ENCODE results near the gene KCNT2.

KCNT2 gene

GRCh38 chr1:196449460-196449859 lies 158.8 kb downstream of the KCNT2 start:
- DNase-seq (ENCODE audit: low read depth): no peak

- no peak for DNase-seq (ENCODE audit: low read depth)
Measured at GRCh38 chr1:196445775-196446174, 162.5 kb downstream of the KCNT2 start.

GRCh38 chr1:196444634-196445033 lies 163.6 kb downstream of the KCNT2 start:
- DNase-seq (ENCODE audit: low read depth): no peak

- DNase-seq (ENCODE audit: low read depth): no peak
Measured at GRCh38 chr1:196442366-196442765, 165.9 kb downstream of the KCNT2 start.

GRCh38 chr1:196440711-196441110 lies 167.5 kb downstream of the KCNT2 start:
- no peak for DNase-seq (ENCODE audit: low read depth)

GRCh38 chr1:196438329-196438728 lies 169.9 kb downstream of the KCNT2 start:
- no peak for DNase-seq (ENCODE audit: low read depth)

- DNase-seq (ENCODE audit: low read depth): no peak
Measured at GRCh38 chr1:196437671-196438070, 170.6 kb downstream of the KCNT2 start.

- DNase-seq (ENCODE audit: low read depth): no peak
Measured at GRCh38 chr1:196433000-196433399, 175.2 kb downstream of the KCNT2 start.

- DNase-seq (ENCODE audit: low read depth): no peak
Measured at GRCh38 chr1:196427976-196428734, 180.1 kb downstream of the KCNT2 start.

GRCh38 chr1:196425513-196425912 lies 182.7 kb downstream of the KCNT2 start:
- no peak for DNase-seq (ENCODE audit: low read depth)

GRCh38 chr1:196423612-196424011 lies 184.6 kb downstream of the KCNT2 start:
- DNase-seq (ENCODE audit: low read depth): no peak

GRCh38 chr1:196418772-196419171 lies 189.5 kb downstream of the KCNT2 start:
- no peak for DNase-seq (ENCODE audit: low read depth)

GRCh38 chr1:196415978-196416377 lies 192.3 kb downstream of the KCNT2 start:
- DNase-seq (ENCODE audit: low read depth): no peak

GRCh38 chr1:196412326-196412725 lies 195.9 kb downstream of the KCNT2 start:
- no peak for DNase-seq (ENCODE audit: low read depth)

- DNase-seq (ENCODE audit: low read depth): no peak
Measured at GRCh38 chr1:196410768-196411167, 197.5 kb downstream of the KCNT2 start.

GRCh38 chr1:196409586-196409985 lies 198.7 kb downstream of the KCNT2 start:
- DNase-seq (ENCODE audit: low read depth): no peak

- peak; percentile 5 for DNase-seq (ENCODE audit: low read depth)
Measured at GRCh38 chr1:196407358-196408051, 200.7 kb downstream of the KCNT2 start.

GRCh38 chr1:196405839-196406238 lies 202.4 kb downstream of the KCNT2 start:
- no peak for DNase-seq (ENCODE audit: low read depth)

- no peak for DNase-seq (ENCODE audit: low read depth)
Measured at GRCh38 chr1:196403803-196404690, 204.2 kb downstream of the KCNT2 start.

GRCh38 chr1:196401891-196402290 lies 206.3 kb downstream of the KCNT2 start:
- DNase-seq (ENCODE audit: low read depth): no peak

- DNase-seq (ENCODE audit: low read depth): no peak
Measured at GRCh38 chr1:196401452-196401833, 206.8 kb downstream of the KCNT2 start.

Data from GM04503 (cell line).